ENCODE data around the gene VWA5B1.

- TF ChIP-seq POLR2A (IDR thresholded peaks at IDR 0.05; ENCODE audit: low read length) (no peak), GATA1 (IDR thresholded peaks at IDR 0.05; ENCODE audit: low read depth, low read length) (no peak)
These were observed 53.2 kb downstream of the VWA5B1 start for GRCh38 chr1:20343938-20344302.
